Sigmoid colon (tissue), 7 donors: Measurements from ENCODE around the gene ZNF407. TPM values are rescaled to one million over a fixed set of nuclear protein-coding genes. Genes with fewer than 3 reads are reported as not detected.
"Not testable (repeated sequence)": the region's sequence is repeated elsewhere in the genome, so short reads cannot be mapped to it uniquely, and the experiment has no call there.

Experiments
- DNase-seq: peaks from one replicate; pipeline ENCODE4 v3.0.0-alpha.2; 2019
- H3K27ac ChIP-seq, 4 donors: fragments of 200-600 bp; sonication (generic); one replicate each; pipeline ENCODE4 v1.5.1; 2016 to 2019; ENCODE audit warnings: mild to moderate bottlenecking in 1 of 4
- H3K27me3 ChIP-seq, 3 donors: fragments of 200-600 bp; sonication (generic); one replicate each; pipeline ENCODE4 v1.5.1; 2019; ENCODE audit warnings: mild to moderate bottlenecking in 1 of 3
- H3K36me3 ChIP-seq, 4 donors: fragments of 200-600 bp; sonication (generic); one replicate each; pipeline ENCODE4 v1.5.1; 2016 to 2019
- H3K4me1 ChIP-seq, 4 donors: fragments of 200-600 bp; sonication (generic); one replicate each; pipeline ENCODE4 v1.5.1; 2017 to 2019
- H3K4me3 ChIP-seq, 4 donors: fragments of 200-600 bp; sonication (generic); one replicate each; pipeline ENCODE4 v1.5.1; 2017 to 2019; ENCODE audit warnings: mild to moderate bottlenecking in 2 of 4, moderate library complexity in 1 of 4
- H3K9me3 ChIP-seq, 4 donors: fragments of 200-600 bp in 3 of 4; sonication (generic) in 3 of 4; one replicate each; pipeline versions ENCODE4 v1.5.1 to v1.6.1; 2013 to 2019
- EP300 ChIP-seq, 4 donors: sonication (generic); formaldehyde crosslinking; IDR thresholded peaks; one replicate each; pipeline ENCODE4 v1.6.1; 2017; ENCODE audit warnings: antibody characterized with exemption in 4 of 4
- POLR2A ChIP-seq, 2 donors: fragments of 450-650 bp; IDR thresholded peaks; one replicate each; pipeline ENCODE4 v1.6.1; 2016; ENCODE audit warnings: antibody characterized with exemption in 2 of 2, mild to moderate bottlenecking in 2 of 2, moderate library complexity in 2 of 2
- POLR2AphosphoS5 ChIP-seq, 4 donors: sonication (generic); formaldehyde crosslinking; IDR thresholded peaks; one replicate each; pipeline ENCODE4 v1.6.1; 2017; ENCODE audit warnings: antibody characterized with exemption in 4 of 4
- WGBS, 2 donors: extraction: QIAGEN DNeasy Blood & Tissue Kit; methylation state at CpG; one replicate each; pipeline ENCODE4 v1.1.7; 2013; 5-methylcytosine and 5-hydroxymethylcytosine counted together
- intact Hi-C: fragments of 100-400 bp; cut with DNase I; formaldehyde crosslinking; loops from one replicate; pipeline ENCODE4 v1.15.1; 2023
- polyA plus RNA-seq, 3 donors: library from polyadenylated mRNA; stranded (reverse); fragments of 200-250 nt; gene quantifications; one replicate each; pipeline ENCODE4 v1.2.3, GENCODE V29; 2013
- total RNA-seq, 4 donors: library from RNA; depleted of rRNA; stranded (reverse); fragments of >200 nt; gene quantifications; one replicate each; pipeline ENCODE4 v1.1.0, GENCODE V29; 2016
- TF ChIP-seq, protein P1 (sequence below), 4 experiments: fragments of 450-650 bp in 3 of 4; fragments of 200-600 bp in 1 of 4; IDR thresholded peaks; one replicate each; pipeline ENCODE4 v1.5.1; 2016 to 2019; ENCODE audit warnings: antibody characterized with exemption in 4 of 4, mild to moderate bottlenecking in 3 of 4, moderate library complexity in 2 of 4
- donor health status: healthy with polysubstance abuse.
- donor health status: Bipolar disorder and iron deficiency.
- donor health status: healthy.

ZNF407 gene
- total and polyA plus RNA-seq, 7 donors, result 1.4 to 19.8 (median 16.3) TPM

- Histone ChIP-seq H3K36me3 (no peaks in the 10 kb centered on the region), H3K9me3 (no peaks in the 10 kb centered on the region), H3K27ac (no peak overlapping the region), H3K4me3 (no peak overlapping the region), H3K4me1 (peaks cover 0 to 11% (median 4%) of the 10 kb centered on the region in 4 donors), H3K27me3 (no peaks in the 10 kb centered on the region)
- DNase-seq, result no peak
- intact Hi-C loops, result no loop called here
- 77 to 89% methylated on average over 4 of the region's 4 CpGs for WGBS, 2 donors
- TF ChIP-seq, protein P1, sequence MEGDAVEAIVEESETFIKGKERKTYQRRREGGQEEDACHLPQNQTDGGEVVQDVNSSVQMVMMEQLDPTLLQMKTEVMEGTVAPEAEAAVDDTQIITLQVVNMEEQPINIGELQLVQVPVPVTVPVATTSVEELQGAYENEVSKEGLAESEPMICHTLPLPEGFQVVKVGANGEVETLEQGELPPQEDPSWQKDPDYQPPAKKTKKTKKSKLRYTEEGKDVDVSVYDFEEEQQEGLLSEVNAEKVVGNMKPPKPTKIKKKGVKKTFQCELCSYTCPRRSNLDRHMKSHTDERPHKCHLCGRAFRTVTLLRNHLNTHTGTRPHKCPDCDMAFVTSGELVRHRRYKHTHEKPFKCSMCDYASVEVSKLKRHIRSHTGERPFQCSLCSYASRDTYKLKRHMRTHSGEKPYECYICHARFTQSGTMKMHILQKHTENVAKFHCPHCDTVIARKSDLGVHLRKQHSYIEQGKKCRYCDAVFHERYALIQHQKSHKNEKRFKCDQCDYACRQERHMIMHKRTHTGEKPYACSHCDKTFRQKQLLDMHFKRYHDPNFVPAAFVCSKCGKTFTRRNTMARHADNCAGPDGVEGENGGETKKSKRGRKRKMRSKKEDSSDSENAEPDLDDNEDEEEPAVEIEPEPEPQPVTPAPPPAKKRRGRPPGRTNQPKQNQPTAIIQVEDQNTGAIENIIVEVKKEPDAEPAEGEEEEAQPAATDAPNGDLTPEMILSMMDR (IDR thresholded peaks at IDR 0.05), result no peak
- TF ChIP-seq POLR2AphosphoS5 (IDR thresholded peaks at IDR 0.05) (no peak), POLR2A (IDR thresholded peaks at IDR 0.05) (no peak), EP300 (IDR thresholded peaks at IDR 0.05) (no peak)
Observed at GRCh38 chr18:74562775-74563174, 34.9 kb upstream of the ZNF407 start.

GRCh38 chr18:74563999-74564398 lies 33.7 kb upstream of the ZNF407 start:
- Histone ChIP-seq H3K27ac (no peak overlapping the region), H3K9me3 (no peaks in the 10 kb centered on the region), H3K4me1 (peaks cover 0 to 11% (median 4%) of the 10 kb centered on the region in 4 donors), H3K27me3 (no peaks in the 10 kb centered on the region), H3K36me3 (no peaks in the 10 kb centered on the region), H3K4me3 (no peak overlapping the region)
- intact Hi-C loops, result no loop called here
- TF ChIP-seq POLR2A (IDR thresholded peaks at IDR 0.05) (no peak), POLR2AphosphoS5 (IDR thresholded peaks at IDR 0.05) (no peak), EP300 (IDR thresholded peaks at IDR 0.05) (no peak)
- TF ChIP-seq, protein P1 (IDR thresholded peaks at IDR 0.05), result no peak
- no peak for DNase-seq
- 16 to 46% methylated on average over 3 of the region's 3 CpGs for WGBS, 2 donors

GRCh38 chr18:74565164-74565563 lies 32.5 kb upstream of the ZNF407 start:
- H3K27ac ChIP-seq, H3K9me3 ChIP-seq, DNase-seq, H3K27me3 ChIP-seq, intact Hi-C loops, H3K36me3 ChIP-seq, H3K4me3 ChIP-seq: not testable (repeated sequence)
- WGBS, 2 donors, result 58 to 87% methylated on average over 1 of the region's 1 CpG
- H3K4me1 ChIP-seq, result peaks cover 0 to 11% (median 4%) of the 10 kb centered on the region in 4 donors

DNA sequence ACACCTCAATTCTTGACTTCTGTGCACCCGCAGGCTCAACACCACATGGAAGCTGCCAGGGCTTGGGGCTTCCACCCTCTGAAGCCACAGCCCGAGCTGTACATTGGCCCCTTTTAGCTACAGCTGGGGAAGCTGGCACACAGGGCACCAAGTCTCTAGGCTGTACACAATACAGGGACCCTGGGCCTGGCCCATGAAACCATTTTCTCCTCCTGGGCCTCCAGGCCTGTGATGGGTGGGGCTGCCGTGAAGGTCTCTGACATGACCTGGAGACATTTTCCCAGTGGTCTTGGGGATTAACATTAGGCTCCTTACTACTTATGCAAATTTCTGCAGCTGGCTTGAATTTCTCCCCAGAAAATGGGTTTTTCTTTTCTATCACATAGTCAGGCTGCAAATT lies 31.7 kb upstream of the ZNF407 start:
- DNase-seq, H3K27me3 ChIP-seq, H3K27ac ChIP-seq, H3K36me3 ChIP-seq, H3K4me3 ChIP-seq, H3K9me3 ChIP-seq, intact Hi-C loops: not testable (repeated sequence)
- peaks cover 0 to 11% (median 4%) of the 10 kb centered on the region in 4 donors for H3K4me1 ChIP-seq
- WGBS, 2 donors, result 79 to 93% methylated on average over 3 of the region's 3 CpGs

GRCh38 chr18:74567822-74568221 lies 29.8 kb upstream of the ZNF407 start:
- Histone ChIP-seq H3K36me3 (no peaks in the 10 kb centered on the region), H3K27ac (no peak overlapping the region), H3K4me3 (no peak overlapping the region), H3K9me3 (no peaks in the 10 kb centered on the region), H3K4me1 (peaks cover 0 to 11% (median 4%) of the 10 kb centered on the region in 4 donors), H3K27me3 (no peaks in the 10 kb centered on the region)
- TF ChIP-seq POLR2AphosphoS5 (IDR thresholded peaks at IDR 0.05), result no peak
- no peak for TF ChIP-seq POLR2A (IDR thresholded peaks at IDR 0.05)
- TF ChIP-seq, protein P1 (IDR thresholded peaks at IDR 0.05), result no peak
- no peak for TF ChIP-seq EP300 (IDR thresholded peaks at IDR 0.05)
- intact Hi-C loops, result no loop called here
- WGBS, 2 donors, result 63 to 73% methylated on average over 7 of the region's 7 CpGs
- DNase-seq, result no peak

- no peak for DNase-seq
- TF ChIP-seq EP300 (IDR thresholded peaks at IDR 0.05), result no peak
- TF ChIP-seq POLR2A (IDR thresholded peaks at IDR 0.05), result no peak
- no peak for TF ChIP-seq POLR2AphosphoS5 (IDR thresholded peaks at IDR 0.05)
- TF ChIP-seq, protein P1 (IDR thresholded peaks at IDR 0.05), result no peak
- no peaks in the 10 kb centered on the region for H3K9me3 ChIP-seq
- no peak overlapping the region for H3K4me3 ChIP-seq
- H3K4me1 ChIP-seq, result no peaks in the 10 kb centered on the region
- no peaks in the 10 kb centered on the region for H3K27me3 ChIP-seq
- 95% methylated on average over 4 of the region's 4 CpGs for WGBS, 2 donors
- no peak overlapping the region for H3K27ac ChIP-seq
- no peaks in the 10 kb centered on the region for H3K36me3 ChIP-seq
- intact Hi-C loops, result no loop called here
Observed at GRCh38 chr18:74569401-74569800, 28.3 kb upstream of the ZNF407 start.
